ENCODE data around the gene LANCL3. TPM values are rescaled to one million over a fixed set of nuclear protein-coding genes. Genes with fewer than 3 reads are reported as not detected.

Gene LANCL3
- total RNA-seq, 1 experiment from 2014 or later, result 0.26 TPM

- Histone ChIP-seq H2AK5ac (ENCODE audit: insufficient read length, low read length) (no peak overlapping the region), H2AFZ (ENCODE audit: low read length) (no peak overlapping the region), H3K4me2 (ENCODE audit: insufficient read depth, insufficient read length, low read length) (no peak overlapping the region), H2BK5ac (ENCODE audit: insufficient read length, low read length) (no peak overlapping the region), H3K18ac (ENCODE audit: insufficient read length, low read depth, low read length) (no peak overlapping the region), H3K27ac (ENCODE audit: insufficient read length, low read depth, low read length) (no peak overlapping the region), H4K5ac (ENCODE audit: insufficient read length, low read depth, low read length) (no peak overlapping the region), H4K20me1 (ENCODE audit: control insufficient read depth, insufficient read depth, insufficient read length) (no peaks in the 10 kb centered on the region), H3K56ac (ENCODE audit: insufficient read length, low read depth, low read length) (no peak overlapping the region), H2BK120ac (ENCODE audit: low read depth, low read length, poor library complexity, severe bottlenecking) (no peak overlapping the region), H3T11ph (ENCODE audit: low read length) (no peak overlapping the region), H3K14ac (ENCODE audit: insufficient read depth, low read length) (no peak overlapping the region), H3K4ac (ENCODE audit: low read depth, low read length) (no peak overlapping the region), H4K91ac (ENCODE audit: insufficient read length, low read depth, low read length) (no peak overlapping the region), H3K23ac (ENCODE audit: insufficient read length, low read depth, low read length) (no peak overlapping the region), H2BK12ac (ENCODE audit: insufficient read length, low read depth, low read length) (no peak overlapping the region), H2BK15ac (ENCODE audit: low read depth, low read length) (no peak overlapping the region), H3K79me1 (ENCODE audit: insufficient read depth, low read depth, low read length, poor library complexity, severe bottlenecking) (no peaks in the 10 kb centered on the region), H2BK20ac (ENCODE audit: low read depth, low read length, poor library complexity, severe bottlenecking) (no peak overlapping the region), H3K23me2 (ENCODE audit: insufficient read length, low read depth, low read length, poor library complexity, severe bottlenecking) (no peaks in the 10 kb centered on the region), H3K9ac (ENCODE audit: extremely low read depth, insufficient read length, low read length) (no peak overlapping the region), H3K27me3 (ENCODE audit: insufficient read depth, low read length) (no peaks in the 10 kb centered on the region), H4K8ac (replicated peaks; ENCODE audit: insufficient read length, low read depth, low read length) (no peak overlapping the region), H3K79me2 (ENCODE audit: insufficient read depth, low read length) (no peaks in the 10 kb centered on the region), H3K9me3 (ENCODE audit: control insufficient read depth, low read depth, low read length) (peaks cover 6% of the 10 kb centered on the region), H3K4me1 (ENCODE audit: insufficient read depth, low read length) (no peaks in the 10 kb centered on the region)
- H3K9me3 Mint-ChIP-seq, result peaks cover 54 to 56% of the 10 kb centered on the region in 2 experiments
- no CpG with 5 or more reads among the region's 3 CpGs for WGBS (ENCODE audit: extremely low coverage, insufficient read length, low lambda C conversion rate)
- H3K4me3 Mint-ChIP-seq, result no peak overlapping the region
- TF ChIP-seq CTCF (conservative IDR thresholded peaks at IDR 0.05), result no peak
- no peak for DNase-seq
- H3K4me1 Mint-ChIP-seq, result peaks cover 0 to 7% of the 10 kb centered on the region in 2 experiments; a peak in 2 of 4 replicates
- H3K27ac Mint-ChIP-seq, result no peak overlapping the region
- no peaks in the 10 kb centered on the region for H3K27me3 Mint-ChIP-seq (ENCODE audit: low read depth)
- no peaks in the 10 kb centered on the region; a peak in 2 of 7 replicates for H3K36me3 Mint-ChIP-seq (ENCODE audit: insufficient read depth in 1 of 3, low read depth in 3 of 3)
Measured at GRCh38 chrX:37641859-37642258, 70.4 kb downstream of the LANCL3 start.
